NCI-H526 (cell line): ENCODE measurements around the gene ICAM5.
A peak's percentile ranks its signal among the peaks of the same experiment; 100 is the strongest.
"Not testable (repeated sequence)": the region's sequence is repeated elsewhere in the genome, so short reads cannot be mapped to it uniquely, and the experiment has no call there.

ENCODE experiments used
- DNase-seq, 2 experiments: peaks; one replicate each; lab custom pipeline; 2025; lab: John Stamatoyannopoulos, UW

Gene ICAM5

GRCh38 chr19:10270616-10271394, 18.9 kb upstream of the ICAM5 start, which contains the start of gene ICAM1:
Gene ICAM1 (plus strand): TSS chr19:10271120. CDS start chr19:10271160, 40 bp downstream.
- DNase-seq, result peak in 1 of 2 experiments; percentile 22

- no peak for DNase-seq
These were observed 18.1 kb upstream of the ICAM5 start for GRCh38 chr19:10271543-10272086.

- no peak for DNase-seq
These were observed 15.2 kb upstream of the ICAM5 start for GRCh38 chr19:10274589-10274988.

GRCh38 chr19:10277795-10278589, 11.8 kb upstream of the ICAM5 start:
- DNase-seq, result no peak

- no peak for DNase-seq
These were observed 10.8 kb upstream of the ICAM5 start for GRCh38 chr19:10278935-10279334.

GRCh38 chr19:10279737-10280442, 9.9 kb upstream of the ICAM5 start:
- DNase-seq, result no peak

- not testable (repeated sequence) for DNase-seq
These were observed 7.7 kb upstream of the ICAM5 start for GRCh38 chr19:10282043-10282442.

- DNase-seq, result no peak
These were observed 6.3 kb upstream of the ICAM5 start for GRCh38 chr19:10283301-10284064.

GRCh38 chr19:10284065-10284959, 5.4 kb upstream of the ICAM5 start:
- no peak for DNase-seq

- no peak for DNase-seq
These were observed 4.8 kb upstream of the ICAM5 start for GRCh38 chr19:10284960-10285278.

- no peak for DNase-seq
These were observed 4.4 kb upstream of the ICAM5 start for GRCh38 chr19:10285393-10285792.

GRCh38 chr19:10286803-10287737, 2.7 kb upstream of the ICAM5 start, which contains the start of gene ICAM4:
Gene ICAM4 (plus strand): TSS chr19:10286955. CDS start chr19:10287013, 58 bp downstream.
- no peak for DNase-seq

- peak in 1 of 2 experiments; percentile 56 for DNase-seq
These were observed 1.0 kb upstream of the ICAM5 start for GRCh38 chr19:10288662-10289166.

- DNase-seq, result peak in 1 of 2 experiments; percentile 75
These were observed 451 bp upstream of the ICAM5 start for GRCh38 chr19:10289167-10289835.

- no peak for DNase-seq
These were observed 664 bp downstream of the ICAM5 start for GRCh38 chr19:10290357-10290875.

GRCh38 chr19:10290876-10291553, 1.3 kb downstream of the ICAM5 start:
- DNase-seq, result peak in 1 of 2 experiments; percentile 22

GRCh38 chr19:10291554-10292205, 1.9 kb downstream of the ICAM5 start:
- DNase-seq, result no peak
